Measurements from ENCODE around the gene RICTOR.
A peak's percentile ranks its signal among the peaks of the same experiment; 100 is the strongest.

Gene RICTOR

DNA sequence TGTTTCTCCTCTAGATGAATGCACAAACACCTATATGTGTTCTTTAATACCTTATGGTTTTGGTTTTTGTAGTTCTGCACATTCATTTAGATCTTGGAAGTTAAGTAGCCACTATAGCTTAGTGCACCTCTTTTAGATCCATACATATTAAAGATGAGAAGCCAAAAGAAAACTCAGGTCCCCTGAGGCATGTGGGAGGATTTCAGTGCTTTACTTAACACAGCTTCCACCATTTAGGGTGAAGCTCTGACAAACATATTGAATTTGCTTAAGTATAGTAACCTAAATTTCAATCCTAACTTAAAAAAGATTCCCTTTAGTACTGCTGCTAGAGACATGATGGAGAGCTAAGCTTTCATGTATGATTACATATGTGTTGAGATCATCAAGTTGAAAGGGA lies 25.6 kb upstream of the RICTOR start:
- DNase-seq (ENCODE audit: low read depth), result no peak
- TF ChIP-seq, protein P1, sequence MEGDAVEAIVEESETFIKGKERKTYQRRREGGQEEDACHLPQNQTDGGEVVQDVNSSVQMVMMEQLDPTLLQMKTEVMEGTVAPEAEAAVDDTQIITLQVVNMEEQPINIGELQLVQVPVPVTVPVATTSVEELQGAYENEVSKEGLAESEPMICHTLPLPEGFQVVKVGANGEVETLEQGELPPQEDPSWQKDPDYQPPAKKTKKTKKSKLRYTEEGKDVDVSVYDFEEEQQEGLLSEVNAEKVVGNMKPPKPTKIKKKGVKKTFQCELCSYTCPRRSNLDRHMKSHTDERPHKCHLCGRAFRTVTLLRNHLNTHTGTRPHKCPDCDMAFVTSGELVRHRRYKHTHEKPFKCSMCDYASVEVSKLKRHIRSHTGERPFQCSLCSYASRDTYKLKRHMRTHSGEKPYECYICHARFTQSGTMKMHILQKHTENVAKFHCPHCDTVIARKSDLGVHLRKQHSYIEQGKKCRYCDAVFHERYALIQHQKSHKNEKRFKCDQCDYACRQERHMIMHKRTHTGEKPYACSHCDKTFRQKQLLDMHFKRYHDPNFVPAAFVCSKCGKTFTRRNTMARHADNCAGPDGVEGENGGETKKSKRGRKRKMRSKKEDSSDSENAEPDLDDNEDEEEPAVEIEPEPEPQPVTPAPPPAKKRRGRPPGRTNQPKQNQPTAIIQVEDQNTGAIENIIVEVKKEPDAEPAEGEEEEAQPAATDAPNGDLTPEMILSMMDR (conservative IDR thresholded peaks at IDR 0.05; ENCODE audit: low read depth, low read length), result no peak
- H3K4me3 ChIP-seq (ENCODE audit: low read length), result no peak overlapping the region

- TF ChIP-seq, protein P1 (conservative IDR thresholded peaks at IDR 0.05; ENCODE audit: low read depth, low read length), result no peak
- peak; percentile 83 for DNase-seq (ENCODE audit: low read depth)
- H3K4me3 ChIP-seq (ENCODE audit: low read length), result no peak overlapping the region
Observed at GRCh38 chr5:39093352-39093751, 19.2 kb upstream of the RICTOR start.

GRCh38 chr5:39092581-39093351 lies 18.6 kb upstream of the RICTOR start:
- DNase-seq (ENCODE audit: low read depth), result no peak
- no peak overlapping the region for H3K4me3 ChIP-seq (ENCODE audit: low read length)
- TF ChIP-seq, protein P1 (conservative IDR thresholded peaks at IDR 0.05; ENCODE audit: low read depth, low read length), result no peak

DNA sequence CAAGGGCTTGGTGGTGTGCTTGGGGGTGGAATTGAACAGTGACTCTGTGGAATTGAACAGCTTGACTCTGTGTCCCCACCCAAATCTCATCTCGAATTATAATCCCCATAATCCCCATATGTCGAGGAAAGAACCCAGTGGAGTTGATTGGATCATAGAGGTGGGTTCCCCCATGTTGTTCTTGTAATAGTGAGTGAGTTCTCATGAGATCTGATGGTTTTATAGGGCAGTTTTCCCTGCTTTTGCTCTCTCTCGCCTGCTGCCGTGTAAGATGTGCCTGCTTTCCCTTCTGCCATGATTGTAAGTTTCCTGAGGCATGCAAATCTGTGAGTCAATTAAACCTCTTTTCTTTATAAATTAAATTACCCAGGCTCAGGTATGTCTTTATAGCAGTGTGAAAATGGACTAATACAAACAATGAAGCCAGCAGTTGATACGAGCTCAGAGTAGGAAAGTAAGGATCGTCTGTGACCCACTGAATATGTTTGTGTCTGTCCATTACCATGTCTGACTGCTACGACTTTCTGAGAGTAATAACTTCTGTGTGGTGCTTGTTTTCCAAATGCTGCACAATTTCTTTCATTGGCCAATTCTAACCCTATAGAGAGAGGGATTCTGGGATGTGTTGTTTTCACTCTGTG lies 17.9 kb upstream of the RICTOR start:
- TF ChIP-seq, protein P1 (conservative IDR thresholded peaks at IDR 0.05; ENCODE audit: low read depth, low read length), result no peak
- DNase-seq (ENCODE audit: low read depth), result no peak
- H3K4me3 ChIP-seq (ENCODE audit: low read length), result no peak overlapping the region

DNA sequence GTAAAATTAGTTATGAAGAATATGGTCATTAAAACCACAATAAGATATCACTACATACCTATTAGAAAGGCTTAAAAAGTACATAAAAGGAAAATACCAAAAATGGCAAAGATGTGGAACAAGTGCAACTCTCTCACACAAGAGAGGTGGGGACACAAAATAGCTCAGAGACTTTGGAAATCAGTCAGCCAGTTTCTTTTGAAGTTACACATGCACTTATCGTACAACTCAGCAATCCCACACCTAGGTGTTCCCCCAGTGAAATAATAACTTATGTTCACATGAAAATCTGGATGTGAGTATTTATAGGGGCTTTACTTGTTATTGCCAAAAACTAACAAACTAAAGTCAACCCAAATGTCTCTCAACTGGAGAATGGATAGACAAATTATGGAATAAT lies 9.8 kb upstream of the RICTOR start:
- no peak overlapping the region for H3K4me3 ChIP-seq (ENCODE audit: low read length)
- TF ChIP-seq, protein P1 (conservative IDR thresholded peaks at IDR 0.05; ENCODE audit: low read depth, low read length), result no peak
- DNase-seq (ENCODE audit: low read depth), result no peak

DNA sequence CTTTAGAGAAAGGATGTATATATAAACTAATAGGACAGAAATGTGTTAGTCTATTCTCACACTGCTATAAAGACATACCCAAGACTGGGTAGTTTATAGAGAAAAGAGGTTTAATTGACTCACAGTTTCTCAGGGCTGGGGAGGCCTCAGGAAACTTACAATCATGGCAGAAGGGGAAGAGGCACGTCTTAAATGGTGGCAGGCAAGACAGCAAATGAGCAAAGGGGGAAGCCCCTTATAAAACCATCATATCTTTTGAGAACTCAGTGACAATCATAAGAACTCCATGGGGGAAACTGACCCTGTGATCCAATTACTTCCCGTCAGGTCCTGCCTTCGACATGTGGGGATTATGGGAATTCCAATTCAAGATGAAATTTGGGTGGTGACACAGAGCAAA lies 8.8 kb upstream of the RICTOR start:
- TF ChIP-seq, protein P1 (conservative IDR thresholded peaks at IDR 0.05; ENCODE audit: low read depth, low read length), result no peak
- no peak overlapping the region for H3K4me3 ChIP-seq (ENCODE audit: low read length)
- no peak for DNase-seq (ENCODE audit: low read depth)
